Esophagus squamous epithelium (tissue), 5 donors: ENCODE results near the gene UBE2I. TPM values are rescaled to one million over a fixed set of nuclear protein-coding genes. Genes with fewer than 3 reads are reported as not detected.
"Not testable (repeated sequence)": the region's sequence is repeated elsewhere in the genome, so short reads cannot be mapped to it uniquely, and the experiment has no call there.

ENCODE experiments used
- DNase-seq: peaks from one replicate; lab custom pipeline; 2025; lab: John Stamatoyannopoulos, UW
- H3K27ac ChIP-seq, 4 donors: fragments of 200-600 bp; sonication (generic); one replicate each; pipeline ENCODE4 v1.5.1; 2016 to 2019; ENCODE audit warnings: mild to moderate bottlenecking in 1 of 4
- H3K27me3 ChIP-seq, 4 donors: fragments of 200-600 bp; sonication (generic); 1 replicate in 3 of 4; 2 replicates in 1 of 4; pipeline versions ENCODE4 v1.5.1 to v1.6.0; 2017 to 2021; ENCODE audit warnings: antibody characterized with exemption in 1 of 4
- H3K36me3 ChIP-seq, 3 donors: fragments of 200-600 bp; sonication (generic); one replicate each; pipeline ENCODE4 v1.5.1; 2016 to 2019
- H3K4me1 ChIP-seq, 3 donors: fragments of 200-600 bp; sonication (generic); one replicate each; pipeline ENCODE4 v1.5.1; 2017 to 2019
- H3K4me3 ChIP-seq, 4 donors: fragments of 200-600 bp; sonication (generic); 1 replicate in 3 of 4; 2 replicates in 1 of 4; pipeline ENCODE4 v1.5.1; 2016 to 2019; ENCODE audit warnings: mild to moderate bottlenecking in 2 of 4, moderate library complexity in 1 of 4
- H3K9me3 ChIP-seq, 3 donors: fragments of 200-600 bp; sonication (generic); one replicate each; pipeline ENCODE4 v1.5.1; 2016 to 2019
- CTCF ChIP-seq, 6 experiments: fragments of 450-650 bp in 4 of 6; fragments of 200-600 bp in 2 of 6; sonication (generic) in 2 of 6; IDR thresholded peaks; one replicate each; pipeline ENCODE4 v1.5.1; 2016 to 2019; ENCODE audit warnings: antibody characterized with exemption in 6 of 6, mild to moderate bottlenecking in 4 of 6, moderate library complexity in 4 of 6
- POLR2A ChIP-seq, 4 donors: fragments of 450-650 bp; IDR thresholded peaks; one replicate each; pipeline ENCODE4 v1.6.1; 2017; ENCODE audit warnings: antibody characterized with exemption in 4 of 4, mild to moderate bottlenecking in 4 of 4, moderate library complexity in 3 of 4
- WGBS, 2 donors: methylation state at CpG; one replicate each; pipeline ENCODE4 v1.1.5; 2018; 5-methylcytosine and 5-hydroxymethylcytosine counted together
- intact Hi-C: fragments of 100-400 bp; cut with DNase I; formaldehyde crosslinking; loops from one replicate; pipeline ENCODE4 v1.15.0; 2022
- total RNA-seq, 4 donors: library from RNA; depleted of rRNA; stranded (reverse); fragments of >200 nt; gene quantifications; one replicate each; pipeline ENCODE4 v1.1.0, GENCODE V29; 2016
- donor health status: DM: yes; HTN: yes; CAD: no.

The UBE2I gene
- total RNA-seq, 4 donors from 2014 or later, result 31.8 to 88.1 (median 76.3) TPM

GRCh38 chr16:1288813-1289476 is 20.5 kb upstream of the UBE2I start:
- WGBS, 2 donors, result 0 to 15% methylated on average over 1 to 6 of the region's 20 CpGs
- DNase-seq, result no peak
- Histone ChIP-seq H3K27ac (no peak overlapping the region), H3K36me3 (no peaks in the 10 kb centered on the region), H3K4me3 (no peak overlapping the region), H3K4me1 (peaks cover 0 to 10% (median 0%) of the 10 kb centered on the region in 3 donors), H3K27me3 (peaks cover 0 to 96% (median 20%) of the 10 kb centered on the region in 4 donors), H3K9me3 (no peaks in the 10 kb centered on the region)
- TF ChIP-seq CTCF (IDR thresholded peaks at IDR 0.05) (no peak), POLR2A (IDR thresholded peaks at IDR 0.05) (no peak)
- intact Hi-C loops, result no loop called here

- DNase-seq, result no peak
- Histone ChIP-seq H3K36me3 (no peaks in the 10 kb centered on the region), H3K27ac (no peak overlapping the region), H3K4me1 (peaks cover 0 to 10% (median 0%) of the 10 kb centered on the region in 3 donors), H3K4me3 (no peak overlapping the region), H3K27me3 (peaks cover 0 to 96% (median 20%) of the 10 kb centered on the region in 4 donors), H3K9me3 (no peaks in the 10 kb centered on the region)
- intact Hi-C loops, result no loop called here
- no peak for TF ChIP-seq CTCF (IDR thresholded peaks at IDR 0.05)
- TF ChIP-seq POLR2A (IDR thresholded peaks at IDR 0.05), result no peak
- WGBS, 2 donors, result 4 to 8% methylated on average over 4 to 10 of the region's 17 CpGs
Observed at GRCh38 chr16:1289477-1289866, 20.0 kb upstream of the UBE2I start.

- Histone ChIP-seq H3K36me3 (no peaks in the 10 kb centered on the region), H3K9me3 (no peaks in the 10 kb centered on the region), H3K4me3 (no peak overlapping the region), H3K27me3 (peaks cover 0 to 97% (median 20%) of the 10 kb centered on the region in 4 donors), H3K4me1 (peaks cover 0 to 12% (median 0%) of the 10 kb centered on the region in 3 donors), H3K27ac (no peak overlapping the region)
- 10 to 26% methylated on average over 2 to 9 of the region's 22 CpGs for WGBS, 2 donors
- TF ChIP-seq CTCF (IDR thresholded peaks at IDR 0.05), result no peak
- DNase-seq, result no peak
- intact Hi-C loops, result no loop called here
Observed at GRCh38 chr16:1290063-1290501, 19.4 kb upstream of the UBE2I start.

- intact Hi-C loops, result no loop called here
- no peak overlapping the region for H3K27ac ChIP-seq
- no peaks in the 10 kb centered on the region for H3K9me3 ChIP-seq
- H3K4me3 ChIP-seq, result no peak overlapping the region
- 54 to 65% methylated on average over 17 to 21 of the region's 29 CpGs for WGBS, 2 donors
- TF ChIP-seq POLR2A (IDR thresholded peaks at IDR 0.05) (no peak), CTCF (IDR thresholded peaks at IDR 0.05) (no peak)
- H3K27me3 ChIP-seq, result peaks cover 0 to 95% (median 20%) of the 10 kb centered on the region in 4 donors
- no peak for DNase-seq
- H3K36me3 ChIP-seq, result no peaks in the 10 kb centered on the region
- peaks cover 0 to 21% (median 0%) of the 10 kb centered on the region in 3 donors for H3K4me1 ChIP-seq
Observed at GRCh38 chr16:1290860-1291575, 18.4 kb upstream of the UBE2I start.

- Histone ChIP-seq H3K27me3 (peaks cover 0 to 94% (median 20%) of the 10 kb centered on the region in 4 donors), H3K27ac (no peak overlapping the region), H3K4me1 (peaks cover 0 to 27% (median under 1%) of the 10 kb centered on the region in 3 donors), H3K4me3 (no peak overlapping the region), H3K9me3 (no peaks in the 10 kb centered on the region), H3K36me3 (no peaks in the 10 kb centered on the region)
- intact Hi-C loops, result no loop called here
- WGBS, 2 donors, result 39 to 56% methylated on average over 6 to 11 of the region's 17 CpGs
- DNase-seq, result no peak
- no peak for TF ChIP-seq CTCF (IDR thresholded peaks at IDR 0.05)
- TF ChIP-seq POLR2A (IDR thresholded peaks at IDR 0.05), result no peak
Observed at GRCh38 chr16:1291576-1291974, 17.9 kb upstream of the UBE2I start.

- Histone ChIP-seq H3K27me3 (peaks cover 0 to 90% (median 20%) of the 10 kb centered on the region in 4 donors), H3K4me1 (peaks cover 0 to 33% (median 4%) of the 10 kb centered on the region in 3 donors)
- DNase-seq, H3K9me3 ChIP-seq, H3K36me3 ChIP-seq, H3K27ac ChIP-seq, intact Hi-C loops, H3K4me3 ChIP-seq: not testable (repeated sequence)
- WGBS, 2 donors, result 68 to 74% methylated on average over 5 to 6 of the region's 6 CpGs
Observed at GRCh38 chr16:1292208-1292607, 17.2 kb upstream of the UBE2I start.

GRCh38 chr16:1292808-1293207 is 16.6 kb upstream of the UBE2I start:
- DNase-seq, intact Hi-C loops, H3K36me3 ChIP-seq, H3K27ac ChIP-seq, H3K9me3 ChIP-seq, H3K4me3 ChIP-seq: not testable (repeated sequence)
- WGBS, 2 donors, result 62 to 65% methylated on average over 4 to 8 of the region's 8 CpGs
- H3K27me3 ChIP-seq, result peaks cover 0 to 88% (median 20%) of the 10 kb centered on the region in 4 donors
- peaks cover 0 to 38% (median 4%) of the 10 kb centered on the region in 3 donors for H3K4me1 ChIP-seq
